HepG2 (cell line): ENCODE results near the gene OPRL1. TPM values are rescaled to one million over a fixed set of nuclear protein-coding genes. Genes with fewer than 3 reads are reported as not detected.

Experiments used
- DNMT1 ChIP-seq: sonication (generic); formaldehyde crosslinking; IDR thresholded peaks from 2 replicates; pipeline ENCODE4 v1.5.1; 2020; ENCODE audit warnings: mild to moderate bottlenecking, missing genetic modification reagents
- E2F1 ChIP-seq: sonication (generic); formaldehyde crosslinking; IDR thresholded peaks from 2 replicates; pipeline ENCODE4 v1.5.0; 2020; ENCODE audit warnings: missing genetic modification reagents
- ETV5 ChIP-seq: IDR thresholded peaks from 2 replicates; pipeline ENCODE4 v1.6.1; 2018; ENCODE audit warnings: missing biosample characterization, missing genetic modification reagents, inconsistent platforms, borderline replicate concordance
- HMGXB4 ChIP-seq, 2 experiments: sonication (generic) in 1 of 2; formaldehyde crosslinking in 1 of 2; IDR thresholded peaks; 2 replicates each; pipeline versions ENCODE4 v1.4.0 to v1.6.1; 2018 to 2020; ENCODE audit warnings: missing genetic modification reagents in 2 of 2, borderline replicate concordance in 1 of 2, low read depth in 1 of 2, mild to moderate bottlenecking in 1 of 2, missing biosample characterization in 1 of 2
- MIER2 ChIP-seq: IDR thresholded peaks from 2 replicates; pipeline ENCODE4 v1.6.1; 2016; ENCODE audit warnings: missing biosample characterization, missing genetic modification reagents
- MIXL1 ChIP-seq: IDR thresholded peaks from 2 replicates; pipeline ENCODE4 v1.6.1; 2016
- PCBP1 ChIP-seq: fragments of 200-400 bp; formaldehyde crosslinking; IDR thresholded peaks from 2 replicates; pipeline ENCODE4 v1.6.1; 2017; ENCODE audit warnings: mild to moderate bottlenecking, low read depth, low read length, borderline replicate concordance
- PHB2 ChIP-seq: fragments of 450-650 bp; IDR thresholded peaks from 2 replicates; pipeline ENCODE4 v1.6.1; 2018; ENCODE audit not compliant: partially characterized antibody
- PHF20 ChIP-seq: sonication (generic); formaldehyde crosslinking; IDR thresholded peaks from 2 replicates; pipeline ENCODE4 v1.5.0; 2020; ENCODE audit warnings: mild to moderate bottlenecking, missing genetic modification reagents
- RBM22 ChIP-seq: fragments of 200-400 bp; formaldehyde crosslinking; optimal IDR thresholded peaks from 2 replicates; pipeline ENCODE3; 2017; ENCODE audit warnings: mild to moderate bottlenecking, low read length, moderate library complexity
- SP140L ChIP-seq: sonication (generic); formaldehyde crosslinking; IDR thresholded peaks from 2 replicates; pipeline ENCODE4 v1.4.0; 2020; ENCODE audit warnings: missing genetic modification reagents, borderline replicate concordance
- TARDBP ChIP-seq: sonication (generic); formaldehyde crosslinking; IDR thresholded peaks from 2 replicates; pipeline ENCODE4 v1.8.0; 2022; ENCODE audit warnings: mild to moderate bottlenecking, missing genetic modification reagents
- TBP ChIP-seq: sonication (generic); formaldehyde crosslinking; IDR thresholded peaks from 2 replicates; pipeline ENCODE4 v1.5.0; 2020; ENCODE audit warnings: missing genetic modification reagents
- ZNF44 ChIP-seq: sonication (generic); formaldehyde crosslinking; IDR thresholded peaks from 2 replicates; pipeline ENCODE4 v1.5.1; 2020; ENCODE audit warnings: mild to moderate bottlenecking, missing genetic modification reagents
- ZNF598 ChIP-seq: sonication (generic); formaldehyde crosslinking; IDR thresholded peaks from 2 replicates; pipeline ENCODE4 v1.5.1; 2020; ENCODE audit warnings: mild to moderate bottlenecking, missing genetic modification reagents, borderline replicate concordance
- ZSCAN31 ChIP-seq: sonication (generic); formaldehyde crosslinking; IDR thresholded peaks from 2 replicates; pipeline ENCODE4 v1.5.0; 2020; ENCODE audit warnings: low read depth, mild to moderate bottlenecking, missing genetic modification reagents
- polyA plus RNA-seq, 8 experiments: library from polyadenylated mRNA; depleted of rRNA in 3 of 8; stranded (reverse) in 7 of 8; unstranded in 1 of 8; fragments of >200 nt; fragmentation: Illumina TruSeq in 4 of 8; extraction: Trizol in 4 of 8; gene quantifications; 2 replicates each; pipeline versions ENCODE4 v1.2.1 to v1.2.3, GENCODE V29; 2011 to 2016; ENCODE audit warnings: low read depth in 4 of 8, missing spikeins in 1 of 8, mixed read lengths in 1 of 8; ENCODE audit not compliant: insufficient read depth in 1 of 8
- total RNA-seq, 5 experiments: library from RNA; depleted of rRNA; stranded (reverse); fragments of >200 nt; fragmentation: Illumina TruSeq; extraction: Trizol; gene quantifications; 2 replicates each; pipeline ENCODE4 v1.2.3, GENCODE V29; 2016; ENCODE audit warnings: low read depth in 1 of 5
- TF ChIP-seq, protein P1 (sequence below): sonication (generic); formaldehyde crosslinking; IDR thresholded peaks from 2 replicates; pipeline ENCODE4 v1.8.1; 2023; ENCODE audit warnings: mild to moderate bottlenecking, missing genetic modification reagents
- TF ChIP-seq, protein P2 (sequence below): sonication (generic); formaldehyde crosslinking; IDR thresholded peaks from 2 replicates; pipeline ENCODE4 v1.4.0; 2020; ENCODE audit warnings: low read depth, mild to moderate bottlenecking, missing genetic modification reagents
- TF ChIP-seq, protein P3 (sequence below): sonication (generic); formaldehyde crosslinking; IDR thresholded peaks from 2 replicates; pipeline ENCODE4 v1.4.0; 2020; ENCODE audit warnings: mild to moderate bottlenecking, missing genetic modification reagents

OPRL1 gene
- total and polyA plus RNA-seq, 2 of the 13 experiments (the other 11 are each of a cell fraction or from before 2014, with no cell fraction given): 0.35 to 0.71 TPM

GRCh38 chr20:64040231-64041039 is 39.4 kb upstream of the OPRL1 start (continued):
- TF ChIP-seq E2F1 (CRISPR knock-in tag) (no peak), TBP (CRISPR knock-in tag) (no peak), ZSCAN31 (CRISPR knock-in tag) (0 out of 2 replicates have a peak, but pooled peaks have one; percentile 80), PHB2 (no peak), PHF20 (CRISPR knock-in tag) (peak; percentile 40), HMGXB4 (CRISPR knock-in tag; IDR thresholded peaks at IDR 0.05; ENCODE audit: borderline replicate concordance in 1 of 2, low read depth in 1 of 2) (peak; percentile 3 to 14; a peak in 1 of 4 replicates), TARDBP (CRISPR knock-in tag) (no peak; the same call in 1 of the 2 replicates), MIER2 (CRISPR knock-in tag) (peak; percentile 70; the same call in 1 of the 2 replicates), SP140L (CRISPR knock-in tag) (no peak), RBM22 (peak; percentile 88), PCBP1 (peak; percentile 83), ETV5 (CRISPR knock-in tag) (no peak), DNMT1 (CRISPR knock-in tag) (no peak), ZNF44 (CRISPR knock-in tag) (no peak; the same call in 1 of the 2 replicates), MIXL1 (no peak), ZNF598 (CRISPR knock-in tag) (no peak)
- TF ChIP-seq, protein P1, sequence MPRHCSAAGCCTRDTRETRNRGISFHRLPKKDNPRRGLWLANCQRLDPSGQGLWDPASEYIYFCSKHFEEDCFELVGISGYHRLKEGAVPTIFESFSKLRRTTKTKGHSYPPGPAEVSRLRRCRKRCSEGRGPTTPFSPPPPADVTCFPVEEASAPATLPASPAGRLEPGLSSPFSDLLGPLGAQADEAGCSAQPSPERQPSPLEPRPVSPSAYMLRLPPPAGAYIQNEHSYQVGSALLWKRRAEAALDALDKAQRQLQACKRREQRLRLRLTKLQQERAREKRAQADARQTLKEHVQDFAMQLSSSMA (CRISPR knock-in tag): 0 out of 2 replicates have a peak, but pooled peaks have one; percentile 54
- TF ChIP-seq, protein P2, sequence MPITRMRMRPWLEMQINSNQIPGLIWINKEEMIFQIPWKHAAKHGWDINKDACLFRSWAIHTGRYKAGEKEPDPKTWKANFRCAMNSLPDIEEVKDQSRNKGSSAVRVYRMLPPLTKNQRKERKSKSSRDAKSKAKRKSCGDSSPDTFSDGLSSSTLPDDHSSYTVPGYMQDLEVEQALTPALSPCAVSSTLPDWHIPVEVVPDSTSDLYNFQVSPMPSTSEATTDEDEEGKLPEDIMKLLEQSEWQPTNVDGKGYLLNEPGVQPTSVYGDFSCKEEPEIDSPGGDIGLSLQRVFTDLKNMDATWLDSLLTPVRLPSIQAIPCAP (CRISPR knock-in tag): peak; percentile 36; the same call in 1 of the 2 replicates
- TF ChIP-seq, protein P3, sequence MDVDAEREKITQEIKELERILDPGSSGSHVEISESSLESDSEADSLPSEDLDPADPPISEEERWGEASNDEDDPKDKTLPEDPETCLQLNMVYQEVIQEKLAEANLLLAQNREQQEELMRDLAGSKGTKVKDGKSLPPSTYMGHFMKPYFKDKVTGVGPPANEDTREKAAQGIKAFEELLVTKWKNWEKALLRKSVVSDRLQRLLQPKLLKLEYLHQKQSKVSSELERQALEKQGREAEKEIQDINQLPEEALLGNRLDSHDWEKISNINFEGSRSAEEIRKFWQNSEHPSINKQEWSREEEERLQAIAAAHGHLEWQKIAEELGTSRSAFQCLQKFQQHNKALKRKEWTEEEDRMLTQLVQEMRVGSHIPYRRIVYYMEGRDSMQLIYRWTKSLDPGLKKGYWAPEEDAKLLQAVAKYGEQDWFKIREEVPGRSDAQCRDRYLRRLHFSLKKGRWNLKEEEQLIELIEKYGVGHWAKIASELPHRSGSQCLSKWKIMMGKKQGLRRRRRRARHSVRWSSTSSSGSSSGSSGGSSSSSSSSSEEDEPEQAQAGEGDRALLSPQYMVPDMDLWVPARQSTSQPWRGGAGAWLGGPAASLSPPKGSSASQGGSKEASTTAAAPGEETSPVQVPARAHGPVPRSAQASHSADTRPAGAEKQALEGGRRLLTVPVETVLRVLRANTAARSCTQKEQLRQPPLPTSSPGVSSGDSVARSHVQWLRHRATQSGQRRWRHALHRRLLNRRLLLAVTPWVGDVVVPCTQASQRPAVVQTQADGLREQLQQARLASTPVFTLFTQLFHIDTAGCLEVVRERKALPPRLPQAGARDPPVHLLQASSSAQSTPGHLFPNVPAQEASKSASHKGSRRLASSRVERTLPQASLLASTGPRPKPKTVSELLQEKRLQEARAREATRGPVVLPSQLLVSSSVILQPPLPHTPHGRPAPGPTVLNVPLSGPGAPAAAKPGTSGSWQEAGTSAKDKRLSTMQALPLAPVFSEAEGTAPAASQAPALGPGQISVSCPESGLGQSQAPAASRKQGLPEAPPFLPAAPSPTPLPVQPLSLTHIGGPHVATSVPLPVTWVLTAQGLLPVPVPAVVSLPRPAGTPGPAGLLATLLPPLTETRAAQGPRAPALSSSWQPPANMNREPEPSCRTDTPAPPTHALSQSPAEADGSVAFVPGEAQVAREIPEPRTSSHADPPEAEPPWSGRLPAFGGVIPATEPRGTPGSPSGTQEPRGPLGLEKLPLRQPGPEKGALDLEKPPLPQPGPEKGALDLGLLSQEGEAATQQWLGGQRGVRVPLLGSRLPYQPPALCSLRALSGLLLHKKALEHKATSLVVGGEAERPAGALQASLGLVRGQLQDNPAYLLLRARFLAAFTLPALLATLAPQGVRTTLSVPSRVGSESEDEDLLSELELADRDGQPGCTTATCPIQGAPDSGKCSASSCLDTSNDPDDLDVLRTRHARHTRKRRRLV: peak; percentile 56; the same call in 1 of the 2 replicates
